Anterior cingulate cortex (tissue), 58 donors: ENCODE measurements around the gene AS3MT.
A peak's percentile ranks its signal among the peaks of the same experiment; 100 is the strongest.
"Not testable (repeated sequence)": the region's sequence is repeated elsewhere in the genome, so short reads cannot be mapped to it uniquely, and the experiment has no call there.

Experiments
- DNase-seq, 58 donors: peaks; one replicate each; lab custom pipeline; 2025; lab: John Stamatoyannopoulos, UW

Gene AS3MT, protein sequence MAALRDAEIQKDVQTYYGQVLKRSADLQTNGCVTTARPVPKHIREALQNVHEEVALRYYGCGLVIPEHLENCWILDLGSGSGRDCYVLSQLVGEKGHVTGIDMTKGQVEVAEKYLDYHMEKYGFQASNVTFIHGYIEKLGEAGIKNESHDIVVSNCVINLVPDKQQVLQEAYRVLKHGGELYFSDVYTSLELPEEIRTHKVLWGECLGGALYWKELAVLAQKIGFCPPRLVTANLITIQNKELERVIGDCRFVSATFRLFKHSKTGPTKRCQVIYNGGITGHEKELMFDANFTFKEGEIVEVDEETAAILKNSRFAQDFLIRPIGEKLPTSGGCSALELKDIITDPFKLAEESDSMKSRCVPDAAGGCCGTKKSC

DNA sequence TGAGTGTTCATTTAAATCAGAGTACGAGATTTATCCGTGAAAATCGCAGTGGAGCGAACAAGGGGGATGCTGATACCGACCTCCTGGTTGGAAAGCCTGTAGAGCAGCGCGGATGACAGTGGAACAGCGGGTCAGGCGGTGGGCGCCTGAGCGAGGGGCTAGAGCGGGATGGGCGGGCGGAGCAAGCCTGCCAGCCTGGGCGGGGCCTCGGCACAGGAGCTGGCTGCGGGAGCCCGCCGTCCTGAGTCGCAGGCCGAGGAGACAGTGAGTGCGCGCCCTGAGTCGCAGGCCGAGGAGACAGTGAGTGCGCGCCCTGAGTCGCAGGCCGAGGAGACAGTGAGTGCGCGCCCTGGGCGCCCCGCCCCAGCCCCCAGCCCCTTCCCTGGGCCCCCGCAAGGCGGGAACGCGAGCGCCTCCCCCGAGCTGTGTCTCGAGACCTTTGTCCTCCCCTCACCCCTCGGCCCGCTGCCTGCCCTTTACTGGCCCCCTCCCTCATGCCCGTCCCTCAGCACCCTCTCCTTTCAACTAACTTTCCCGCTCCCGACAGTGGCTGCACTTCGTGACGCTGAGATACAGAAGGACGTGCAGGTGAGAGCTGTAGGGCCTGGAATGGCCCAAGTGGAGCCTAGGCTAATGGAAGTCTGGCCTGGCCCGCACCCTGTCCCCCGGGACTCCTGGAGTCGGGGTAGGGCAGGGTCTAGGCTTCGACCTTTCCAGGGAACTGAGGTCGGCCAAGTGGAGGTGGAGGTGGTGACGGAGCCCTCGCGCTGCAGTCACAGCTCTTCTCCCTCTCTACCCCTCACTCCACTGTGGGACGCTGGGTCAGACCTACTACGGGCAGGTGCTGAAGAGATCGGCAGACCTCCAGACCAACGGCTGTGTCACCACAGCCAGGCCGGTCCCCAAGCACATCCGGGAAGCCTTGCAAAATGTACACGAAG is at the start of gene AS3MT:
TSS of gene AS3MT (plus strand) at position 213 of the 941 bp plus-strand sequence. CDS start at position 336, 123 bp downstream.
- peak in 14 of 58 donors; percentile 2 to 37 (median 8) for DNase-seq

DNA sequence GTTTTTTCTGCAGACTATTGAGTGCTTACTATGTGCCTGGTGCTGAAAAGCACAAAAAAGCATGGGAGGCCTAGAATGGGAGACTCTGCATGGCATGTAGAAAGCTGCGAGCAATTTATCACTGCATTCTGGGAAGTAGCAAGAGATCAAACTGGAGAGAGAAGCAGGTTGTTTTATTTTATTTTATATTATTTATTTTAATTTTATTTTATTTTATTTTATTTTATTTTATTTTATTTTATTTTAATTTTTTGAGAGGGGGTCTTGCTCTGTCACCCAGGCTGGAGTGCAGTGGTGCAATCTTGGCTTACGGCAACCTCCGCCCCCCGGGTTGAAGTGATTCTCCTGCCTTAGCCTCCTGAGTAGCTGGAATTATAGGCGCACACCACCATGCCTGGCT is 49.3 kb upstream of the AS3MT start:
- DNase-seq, result not testable (repeated sequence)

DNA sequence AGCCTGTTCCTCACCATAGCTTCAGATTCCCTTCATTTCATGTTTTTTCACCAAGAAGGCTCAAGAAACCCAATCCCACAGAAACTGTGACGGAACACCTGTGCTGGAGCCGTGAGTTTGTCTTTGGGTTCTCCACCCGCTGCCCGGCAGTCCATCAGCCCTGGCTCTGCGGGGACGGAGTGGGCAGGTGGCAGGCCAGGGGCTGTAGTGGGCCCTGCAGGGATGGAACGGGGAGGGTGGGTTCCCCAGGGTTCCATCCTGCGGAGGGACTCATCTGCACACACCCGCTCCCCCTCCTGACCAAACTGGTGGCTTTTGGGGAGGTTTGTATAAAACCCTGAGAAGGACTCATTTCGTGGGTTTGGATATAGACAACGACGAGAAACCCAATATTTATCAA is 47.0 kb upstream of the AS3MT start:
- DNase-seq, result no peak

DNA sequence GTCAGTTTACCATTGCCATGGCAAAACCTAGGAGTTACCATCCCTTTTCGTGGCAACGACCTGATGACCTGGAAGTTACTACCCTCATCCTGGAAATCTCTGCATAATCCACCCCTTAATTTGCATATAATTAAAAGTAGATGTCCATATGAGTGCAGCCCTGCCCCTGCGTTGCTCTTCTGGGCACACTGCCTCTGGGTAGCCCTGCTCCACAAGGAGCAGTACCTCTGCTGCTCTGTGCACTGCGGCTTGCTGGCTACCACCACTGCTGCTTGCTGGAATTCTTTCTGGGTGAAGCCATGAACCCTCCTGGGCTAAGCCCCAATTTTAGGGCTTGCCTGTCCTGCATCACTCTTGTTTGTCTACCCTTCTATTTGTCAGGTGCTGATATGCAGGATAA is 44.6 kb upstream of the AS3MT start:
- no peak for DNase-seq

DNA sequence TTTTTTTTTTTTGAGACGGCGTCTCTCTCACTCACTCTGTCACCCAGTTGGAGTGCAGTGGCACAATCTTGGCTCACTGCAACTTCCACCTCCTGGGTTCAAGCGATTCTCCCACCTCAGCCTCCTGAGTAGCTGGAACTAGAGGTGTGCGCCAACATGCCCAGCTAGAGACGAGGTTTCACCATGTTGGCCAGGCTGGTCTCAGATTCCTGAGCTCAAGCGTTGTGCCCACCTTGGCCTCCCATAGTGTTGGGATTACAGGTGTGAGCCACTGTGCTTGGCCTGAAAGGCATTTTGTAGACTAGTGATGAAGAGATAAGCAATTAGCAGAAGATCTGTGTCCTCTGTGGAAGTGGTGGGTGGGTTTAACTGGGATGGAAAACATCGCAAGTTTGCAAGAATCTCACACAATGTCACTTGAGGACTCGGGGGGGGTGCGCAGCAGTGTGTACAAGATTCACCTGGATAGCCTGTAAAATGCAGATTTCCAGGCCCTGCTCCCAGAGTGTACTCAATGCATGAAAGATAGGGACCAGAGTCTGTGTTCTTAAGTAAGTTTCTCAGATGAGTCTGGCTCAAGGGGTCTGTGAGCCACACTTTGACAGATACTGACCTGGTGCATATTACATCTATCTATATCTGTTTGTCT is 43.0 kb upstream of the AS3MT start:
- DNase-seq, result no peak

DNA sequence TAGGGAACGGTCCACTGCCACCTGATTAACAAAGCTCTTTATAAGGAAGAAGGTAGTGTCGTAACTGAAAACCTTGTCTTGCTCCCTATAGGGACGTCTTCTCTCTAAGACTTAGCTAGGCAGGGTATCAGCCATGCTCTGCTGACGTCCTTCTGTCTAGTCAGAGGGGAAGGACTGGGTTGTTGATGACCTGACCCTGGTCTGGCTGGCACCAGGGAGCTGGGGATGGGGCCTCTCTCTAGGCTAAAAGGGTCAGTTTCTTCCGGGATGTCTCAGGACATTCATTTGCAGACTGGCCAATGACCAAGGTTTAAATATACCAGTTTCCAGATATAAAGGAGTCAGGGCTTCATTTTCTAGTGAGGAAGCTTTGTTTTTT is 41.7 kb upstream of the AS3MT start:
- DNase-seq, result no peak

DNA sequence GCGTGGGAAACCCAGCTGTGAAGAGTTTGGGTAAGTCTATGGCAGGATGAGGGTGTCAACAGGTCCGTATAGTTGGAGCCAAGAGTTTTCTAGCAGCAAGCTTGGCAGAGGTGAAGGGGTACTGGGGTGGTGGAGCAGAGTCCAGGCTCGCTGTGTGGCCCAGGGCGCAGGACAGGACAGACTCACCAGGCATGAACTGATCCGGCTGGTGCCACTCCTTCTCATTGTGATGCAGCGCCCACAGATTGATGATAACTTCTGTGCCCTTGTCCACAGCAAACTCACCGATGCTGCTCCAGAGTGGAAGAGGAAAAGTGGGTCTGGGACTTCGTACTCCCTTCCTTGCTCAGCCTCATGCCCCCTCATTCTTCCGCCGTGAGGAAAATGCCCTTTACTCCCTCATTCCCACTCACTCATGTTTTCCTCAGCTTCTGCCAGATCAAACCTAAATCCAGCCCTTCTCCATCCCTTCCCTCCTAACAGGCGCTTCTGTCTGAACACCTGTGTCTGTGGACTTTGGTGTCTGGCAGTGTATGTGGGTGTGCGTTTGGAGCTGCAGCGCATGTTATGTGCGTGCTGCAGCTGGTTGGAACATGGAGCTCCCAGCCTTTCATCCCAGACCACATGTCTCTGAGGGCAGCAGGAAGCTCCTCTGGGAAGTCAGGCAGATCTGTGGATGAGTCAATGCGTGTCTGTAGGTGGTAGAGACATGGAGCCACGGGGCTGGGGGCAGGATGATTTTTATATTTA is 37.8 kb upstream of the AS3MT start:
- DNase-seq, result peak in 2 of 58 donors; percentile 12 to 33

DNA sequence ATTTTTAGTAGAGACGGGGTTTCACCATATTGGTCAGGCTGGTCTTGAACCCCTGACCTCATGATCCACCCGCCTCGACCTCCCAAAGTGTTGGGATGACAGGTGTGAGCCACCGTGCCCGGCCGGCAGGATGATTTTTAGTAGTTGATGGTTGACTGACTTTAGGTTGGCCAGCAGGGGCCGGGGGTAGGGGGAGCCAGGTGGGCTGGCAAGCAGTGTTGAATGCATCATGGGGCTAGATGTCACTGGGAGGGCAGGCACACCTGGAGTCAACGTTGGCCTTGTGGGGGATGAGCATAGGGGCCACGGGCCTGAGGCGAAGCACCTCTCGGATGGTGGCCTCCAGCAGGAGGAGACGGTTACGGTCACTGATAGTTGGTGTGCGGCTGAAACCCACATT is 37.0 kb upstream of the AS3MT start:
- no peak for DNase-seq

DNA sequence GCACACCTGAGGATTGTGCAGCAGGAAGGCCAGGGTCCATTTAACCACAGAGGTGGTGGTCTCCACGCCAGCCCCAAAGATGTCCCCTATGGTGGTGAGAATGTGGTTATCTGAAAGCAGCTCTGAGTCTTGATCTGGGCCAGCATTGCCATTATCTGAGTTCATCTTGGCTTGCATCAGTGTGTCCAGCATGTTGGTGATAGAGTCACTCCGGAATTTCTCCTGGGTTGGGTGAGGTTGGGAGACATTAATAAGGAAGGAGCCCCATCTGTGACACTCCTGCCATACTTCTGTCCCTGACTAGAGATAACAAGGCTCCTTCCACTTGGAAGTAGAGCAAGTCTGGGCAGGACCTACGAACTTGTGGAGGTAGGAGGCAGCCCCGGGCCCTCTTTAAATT is 36.3 kb upstream of the AS3MT start:
- no peak for DNase-seq

DNA sequence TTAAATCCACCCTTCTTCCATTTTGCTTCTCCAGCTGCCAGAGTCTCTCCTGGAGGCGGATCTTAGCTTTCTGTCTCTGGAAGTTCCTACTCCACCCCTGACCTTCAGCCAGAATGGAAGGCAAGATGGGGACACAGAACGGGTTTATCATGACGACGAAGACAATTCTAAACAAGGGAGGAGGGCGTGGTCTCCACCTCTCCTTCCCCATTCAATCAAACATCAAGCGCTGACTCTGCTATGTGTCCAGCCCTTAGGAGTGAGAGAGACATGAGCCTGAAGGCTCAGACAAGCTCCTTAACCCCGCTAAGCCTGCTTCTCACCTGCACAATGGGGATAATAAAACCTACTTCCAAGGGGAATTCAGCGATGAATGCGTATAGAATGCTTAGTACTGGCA is 35.1 kb upstream of the AS3MT start:
- DNase-seq, result no peak

DNA sequence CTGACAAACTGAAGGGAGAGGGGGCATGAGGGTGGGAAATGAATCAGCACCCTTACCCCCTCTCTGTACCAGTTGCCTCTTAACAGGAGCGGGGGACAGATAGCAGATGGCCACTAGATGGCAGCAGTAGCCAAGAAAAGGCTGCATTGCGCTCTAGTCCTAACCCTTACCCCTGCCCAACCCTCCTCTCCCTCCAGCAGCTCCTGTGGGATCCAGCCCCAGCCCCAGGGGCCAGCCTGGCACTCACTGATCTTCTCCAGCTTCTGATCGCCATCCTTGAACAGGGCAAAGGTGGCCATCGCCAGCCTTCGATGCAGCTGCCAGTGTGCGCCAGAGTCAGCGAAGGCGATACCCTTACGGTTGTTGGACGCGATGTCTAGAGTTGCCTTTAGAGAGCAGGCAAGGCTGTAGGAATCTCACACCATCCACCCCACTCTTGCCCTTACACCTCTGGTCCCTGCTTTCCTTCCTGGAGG is 34.2 kb upstream of the AS3MT start:
- peak in 52 of 58 donors; percentile 5 to 73 (median 36) for DNase-seq

DNA sequence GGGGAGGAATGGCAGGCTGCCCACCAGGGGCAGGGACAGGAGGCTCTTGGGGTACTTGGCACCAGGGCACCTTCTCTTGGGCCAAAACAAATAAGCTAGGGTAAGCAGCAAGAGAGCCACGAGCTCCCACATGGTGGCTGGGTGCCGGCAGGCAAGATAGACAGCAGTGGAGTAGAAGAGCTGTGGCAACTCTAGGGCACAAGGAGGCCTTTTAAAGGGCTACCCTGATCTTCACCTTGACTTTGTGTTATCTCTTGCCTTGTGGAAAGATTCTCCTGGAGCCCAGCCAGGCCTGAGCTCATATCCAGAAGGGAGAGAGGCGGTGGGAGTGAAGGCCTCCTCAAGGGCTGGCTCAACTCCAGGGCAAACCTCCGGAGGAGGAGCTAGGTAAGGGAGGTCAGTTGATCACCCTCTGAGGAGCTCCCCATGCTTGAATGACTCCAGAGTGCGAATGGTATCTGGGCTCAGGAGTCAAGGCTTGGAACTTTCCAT is 32.0 kb upstream of the AS3MT start, which contains the start of gene CYP17A1:
TSS of gene CYP17A1 (minus strand) at position 184 of the 492 bp plus-strand sequence. CDS start at position 132, 52 bp downstream.
- no peak for DNase-seq

DNA sequence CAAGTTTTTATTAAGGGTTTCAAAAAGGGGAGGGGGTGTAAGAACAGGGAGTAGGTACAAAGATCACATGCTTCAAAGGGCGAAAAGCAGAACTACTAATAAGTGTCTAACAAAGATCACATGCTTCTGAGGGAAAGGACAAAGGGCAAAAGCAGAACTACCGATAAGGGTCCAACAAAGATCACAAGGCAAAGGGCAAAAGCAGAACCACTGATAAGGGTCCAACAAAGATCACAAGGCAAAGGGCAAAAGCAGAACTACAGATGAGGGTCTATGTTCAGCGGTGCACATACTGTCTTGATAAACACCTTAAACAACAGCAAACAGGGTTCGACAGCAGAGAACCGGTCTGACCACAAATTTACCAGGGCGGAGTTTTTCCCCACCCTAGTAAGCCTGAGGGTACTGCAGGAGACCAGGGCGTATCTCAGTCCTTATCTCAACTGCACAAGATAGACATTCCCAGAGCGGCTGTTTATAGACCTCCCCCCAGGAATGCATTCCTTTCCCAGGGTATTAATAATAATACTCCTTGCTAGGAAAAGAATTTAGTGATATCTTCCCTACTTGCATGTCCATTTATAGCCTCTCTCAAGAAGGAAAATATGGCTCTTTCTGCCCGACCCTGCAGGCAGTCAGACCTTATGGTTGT is 30.9 kb upstream of the AS3MT start:
- not testable (repeated sequence) for DNase-seq

DNA sequence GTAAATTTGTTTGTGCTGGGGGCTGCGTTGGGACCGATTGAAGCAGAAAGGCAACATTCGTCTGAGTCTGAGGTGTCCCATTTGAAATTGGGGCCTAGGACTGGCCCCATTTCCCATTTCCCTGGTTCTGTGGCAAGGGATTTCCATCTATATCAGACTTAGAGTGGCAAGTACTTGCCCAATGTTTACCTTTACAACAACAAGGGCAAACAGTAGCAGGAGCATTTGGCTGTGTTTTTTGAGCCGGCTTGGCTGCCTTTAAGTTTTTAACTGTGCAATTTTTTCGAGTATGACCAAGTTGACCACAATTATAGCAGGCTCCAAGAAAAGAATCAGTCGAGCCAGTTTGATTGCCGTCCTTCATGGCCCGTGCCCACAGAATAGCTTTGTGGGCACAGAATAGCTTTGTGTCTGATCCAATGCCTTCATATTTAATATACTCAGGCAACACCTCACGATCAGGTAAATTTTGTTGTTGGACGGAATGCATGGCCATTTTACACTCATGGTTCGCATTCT is 27.4 kb upstream of the AS3MT start:
- no peak for DNase-seq

DNA sequence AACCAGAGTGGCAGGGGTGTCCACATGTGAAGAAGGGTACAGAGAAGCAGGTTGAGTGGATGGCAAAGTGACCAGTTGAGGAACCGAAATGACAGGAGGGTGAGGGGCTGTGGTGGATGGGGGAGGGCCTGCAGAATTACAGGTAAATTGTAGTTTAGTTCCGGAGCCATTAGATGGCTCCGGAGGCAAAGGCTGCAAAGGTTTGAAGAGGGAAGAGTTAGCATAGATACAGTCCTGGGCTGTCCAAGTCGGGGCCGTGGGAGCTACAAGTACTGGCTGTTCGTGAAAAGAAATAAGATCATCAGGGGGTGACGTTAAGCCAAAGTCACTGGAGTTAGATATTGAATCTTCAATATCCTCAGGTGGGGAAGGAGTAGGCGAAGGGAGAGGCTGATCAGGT is 26.1 kb upstream of the AS3MT start:
- not testable (repeated sequence) for DNase-seq

DNA sequence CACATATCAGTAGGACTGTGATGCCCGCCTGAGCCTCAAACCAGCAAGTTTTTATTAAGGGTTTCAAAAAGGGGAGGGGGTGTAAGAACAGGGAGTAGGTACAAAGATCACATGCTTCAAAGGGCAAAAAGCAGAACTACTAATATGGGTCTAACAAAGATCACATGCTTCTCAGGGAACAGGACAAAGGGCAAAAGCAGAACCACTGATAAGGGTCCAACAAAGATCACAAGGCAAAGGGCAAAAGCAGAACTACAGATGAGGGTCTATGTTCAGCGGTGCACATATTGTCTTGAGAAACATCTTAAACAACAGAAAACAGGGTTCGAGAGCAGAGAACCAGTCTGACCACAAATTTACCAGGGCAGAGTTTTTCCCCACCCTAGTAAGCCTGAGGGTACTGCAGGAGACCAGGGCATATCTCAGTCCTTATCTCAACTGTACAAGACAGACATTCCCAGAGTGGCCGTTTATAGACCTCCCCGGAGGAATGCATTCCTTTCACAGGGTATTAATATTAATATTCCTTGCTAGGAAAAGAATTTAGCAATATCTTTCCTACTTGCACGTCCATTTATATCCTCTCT is 25.0 kb upstream of the AS3MT start:
- DNase-seq, result not testable (repeated sequence)

DNA sequence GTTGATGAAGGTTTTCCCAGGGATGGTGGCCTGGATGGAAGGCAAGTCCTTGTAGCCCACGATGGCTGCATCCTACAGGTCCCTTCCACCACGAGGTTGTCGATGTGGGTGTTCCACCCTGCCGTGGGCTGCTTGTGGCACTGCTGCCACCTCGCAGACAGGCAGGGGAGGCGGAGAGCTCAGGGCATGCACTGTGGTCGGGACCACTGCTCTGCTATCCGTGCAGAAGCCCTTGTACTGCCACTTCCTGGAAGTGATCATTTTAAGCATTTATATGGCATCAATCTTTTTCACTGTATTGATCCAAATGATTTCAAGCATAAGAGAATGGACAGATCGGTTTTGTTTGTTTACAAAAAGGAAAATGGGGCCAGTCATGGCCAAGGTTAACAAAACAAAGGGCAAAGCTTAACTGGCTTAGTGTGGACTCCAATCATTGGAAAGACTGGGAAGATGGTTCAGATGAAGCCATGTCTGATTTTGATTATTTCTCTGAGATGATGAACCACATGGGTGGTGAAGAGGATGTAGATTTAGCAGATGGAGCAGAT is 23.8 kb upstream of the AS3MT start:
- no peak for DNase-seq

DNA sequence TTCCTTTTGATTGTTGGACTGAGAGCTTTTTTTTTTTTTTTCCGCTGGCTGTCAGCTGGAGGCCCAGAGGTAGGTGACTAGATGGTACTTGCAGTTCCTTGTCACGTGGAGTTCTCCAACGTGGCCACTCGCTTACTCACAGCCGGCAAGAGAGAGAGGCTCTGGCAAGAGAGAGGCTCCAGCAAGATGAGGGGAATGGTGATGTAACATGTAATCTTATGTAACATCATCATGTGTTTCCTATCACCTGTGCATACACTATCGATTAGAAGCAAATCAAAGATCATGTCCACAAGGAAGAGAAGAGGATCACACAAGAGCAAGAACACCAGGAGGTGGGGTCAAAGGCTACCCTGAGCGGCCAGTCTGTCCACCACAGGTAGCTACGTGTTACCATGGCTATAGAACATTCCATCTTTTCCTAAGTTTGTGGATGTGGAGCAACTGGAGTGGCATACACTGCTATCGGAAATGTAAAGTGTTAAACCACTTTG is 19.2 kb upstream of the AS3MT start:
- no peak for DNase-seq
